ENCODE results near the gene FGF11.

FGF11 gene

DNA sequence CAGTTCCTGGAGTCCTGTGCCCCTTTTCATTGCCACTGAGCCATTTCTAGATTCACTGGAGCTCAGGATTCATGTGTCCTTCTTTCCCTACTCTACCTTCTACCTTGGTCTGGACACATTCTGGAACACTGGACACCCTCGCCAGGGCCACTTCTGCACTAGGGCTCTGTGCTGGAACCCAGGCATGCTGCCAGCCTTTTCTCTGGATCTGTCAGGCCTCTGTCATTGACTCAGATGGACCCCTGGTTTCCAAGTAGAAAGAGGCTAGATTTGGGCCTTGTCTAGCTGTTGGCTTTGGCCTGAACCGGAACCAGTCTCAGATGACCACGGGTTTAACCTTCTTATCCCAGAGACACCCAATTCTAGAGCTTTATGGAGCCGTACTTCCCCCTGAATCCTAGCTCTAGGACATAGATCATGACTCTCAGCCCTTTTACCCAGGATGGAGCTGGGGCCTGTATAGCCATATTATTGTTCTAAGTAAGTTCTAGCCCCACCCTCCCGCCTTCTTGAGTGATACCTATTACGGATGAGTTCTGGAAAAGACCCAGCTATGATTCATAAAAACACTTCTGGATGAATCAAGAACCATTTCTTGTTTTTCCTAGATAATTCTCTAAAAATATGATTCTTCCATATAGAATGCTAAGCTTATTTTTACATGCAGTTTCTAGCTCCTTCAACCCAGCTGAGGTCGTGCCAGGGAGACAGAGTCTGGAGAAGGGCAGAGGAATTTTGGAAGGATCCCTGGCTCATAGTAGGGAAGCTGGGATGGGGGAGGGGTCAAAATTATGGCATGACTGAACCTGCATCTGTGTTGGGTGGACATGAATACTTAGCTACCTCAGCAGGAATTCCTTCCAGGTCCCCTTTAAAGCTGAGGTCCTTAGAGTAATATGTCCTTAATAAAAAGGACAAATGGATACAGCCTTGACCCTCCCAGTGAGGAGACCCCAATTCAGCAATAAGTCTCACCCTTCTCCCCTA lies 4.5 kb downstream of the FGF11 start:
- TF ChIP-seq, protein P1, sequence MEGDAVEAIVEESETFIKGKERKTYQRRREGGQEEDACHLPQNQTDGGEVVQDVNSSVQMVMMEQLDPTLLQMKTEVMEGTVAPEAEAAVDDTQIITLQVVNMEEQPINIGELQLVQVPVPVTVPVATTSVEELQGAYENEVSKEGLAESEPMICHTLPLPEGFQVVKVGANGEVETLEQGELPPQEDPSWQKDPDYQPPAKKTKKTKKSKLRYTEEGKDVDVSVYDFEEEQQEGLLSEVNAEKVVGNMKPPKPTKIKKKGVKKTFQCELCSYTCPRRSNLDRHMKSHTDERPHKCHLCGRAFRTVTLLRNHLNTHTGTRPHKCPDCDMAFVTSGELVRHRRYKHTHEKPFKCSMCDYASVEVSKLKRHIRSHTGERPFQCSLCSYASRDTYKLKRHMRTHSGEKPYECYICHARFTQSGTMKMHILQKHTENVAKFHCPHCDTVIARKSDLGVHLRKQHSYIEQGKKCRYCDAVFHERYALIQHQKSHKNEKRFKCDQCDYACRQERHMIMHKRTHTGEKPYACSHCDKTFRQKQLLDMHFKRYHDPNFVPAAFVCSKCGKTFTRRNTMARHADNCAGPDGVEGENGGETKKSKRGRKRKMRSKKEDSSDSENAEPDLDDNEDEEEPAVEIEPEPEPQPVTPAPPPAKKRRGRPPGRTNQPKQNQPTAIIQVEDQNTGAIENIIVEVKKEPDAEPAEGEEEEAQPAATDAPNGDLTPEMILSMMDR (IDR thresholded peaks at IDR 0.05; ENCODE audit: insufficient read depth, low read length, missing control alignments), result no peak
- no peak overlapping the region for H3K4me3 ChIP-seq (ENCODE audit: low read depth, low read length)
- DNase-seq (ENCODE audit: low read depth, low spot score), result no peak
- ChIA-PET POLR2A (interaction anchor here (0.7 to 1.2 kb wide), 3 partner anchors 11 to 49 kb away, joined by 3 to 10 read pairs (median 4); partner anchors contain the start of genes PLSCR3 and POLR2A), CTCF (interaction anchor here (0.9 to 8.8 kb wide), 6 partner anchors 7 to 171 kb away, joined by 3 to 62 read pairs (median 3); partner anchors contain the start of genes FXR2, SENP3 and TMEM102)

DNA sequence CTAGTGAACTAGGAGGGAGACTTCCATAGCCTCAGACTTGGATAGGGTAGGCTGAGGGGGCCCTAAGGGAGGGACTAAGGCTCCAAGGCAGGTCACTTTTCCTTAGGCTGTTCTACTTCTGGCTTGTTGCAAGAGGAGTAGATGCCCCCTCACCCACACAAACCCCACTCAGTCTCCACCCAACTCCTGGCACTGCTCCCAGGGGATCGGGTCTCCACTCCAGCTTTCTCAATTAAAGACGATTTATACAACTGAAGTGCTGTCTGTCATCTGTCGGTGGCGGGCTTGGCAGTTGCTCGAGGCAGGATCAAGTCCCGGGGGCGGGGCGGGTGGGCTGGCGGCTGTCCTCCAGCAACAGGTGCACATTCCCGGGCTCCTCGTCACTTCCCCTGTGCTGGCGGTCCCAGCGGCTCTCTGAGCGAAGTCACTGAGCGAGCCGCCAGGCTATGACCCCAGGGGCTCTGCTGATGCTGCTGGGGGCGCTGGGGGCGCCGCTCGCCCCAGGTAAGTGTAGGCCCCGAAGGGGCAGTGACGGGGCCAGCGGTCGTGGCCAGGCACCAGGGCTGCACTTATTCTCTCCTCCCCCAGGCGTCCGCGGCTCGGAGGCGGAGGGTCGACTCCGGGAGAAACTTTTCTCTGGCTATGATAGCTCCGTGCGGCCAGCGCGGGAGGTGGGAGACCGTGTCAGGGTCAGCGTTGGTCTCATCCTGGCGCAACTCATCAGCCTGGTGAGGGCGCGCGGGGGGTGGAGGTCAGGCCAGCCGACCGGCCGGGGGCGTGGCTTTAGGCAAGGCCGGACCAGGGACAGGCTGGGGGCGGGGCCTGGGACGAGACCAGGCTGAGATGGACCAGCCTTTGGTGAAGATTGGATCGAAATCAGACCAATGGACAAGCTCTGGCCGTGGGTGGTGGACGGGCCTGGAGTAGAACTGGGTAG lies 5.6 kb downstream of the FGF11 start, which contains the start of gene CHRNB1:
Gene CHRNB1 (plus strand): TSS at position 380 of the 937 bp plus-strand sequence. CDS start 67 bp downstream, at position 447.
- TF ChIP-seq, protein P1 (IDR thresholded peaks at IDR 0.05; ENCODE audit: insufficient read depth, low read length, missing control alignments), result no peak
- DNase-seq (ENCODE audit: low read depth, low spot score), result no peak
- ChIA-PET POLR2A (interaction anchor here (0.7 to 1.4 kb wide), 4 partner anchors 10 to 51 kb away, joined by 3 to 10 read pairs (median 4); partner anchors contain the start of genes PLSCR3 and POLR2A), CTCF (interaction anchor here (1.0 to 8.8 kb wide), 7 partner anchors 9 to 170 kb away, joined by 3 to 62 read pairs (median 5); partner anchors contain the start of genes FXR2, SENP3, TMEM102 and TMEM95)
- H3K4me3 ChIP-seq (ENCODE audit: low read depth, low read length), result peak within 1 kb of the TSS; percentile 36

DNA sequence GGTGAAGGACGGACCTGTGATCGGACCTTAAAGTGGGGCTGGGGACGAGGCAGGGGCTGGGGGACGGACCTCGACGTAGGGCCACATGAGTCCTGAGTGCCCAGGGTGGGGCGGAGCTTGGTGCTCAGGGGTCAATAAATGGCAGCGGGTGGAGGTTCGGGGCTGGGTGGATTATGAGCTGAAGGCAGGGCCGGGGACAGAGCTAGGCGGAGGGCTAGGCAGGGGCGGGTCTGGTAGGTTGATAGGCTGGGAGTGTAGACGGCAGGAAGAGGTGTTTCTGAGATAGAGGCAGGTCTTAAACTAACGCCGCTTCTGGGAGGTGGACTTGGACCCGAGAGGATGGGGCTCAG lies 6.3 kb downstream of the FGF11 start:
- TF ChIP-seq, protein P1 (IDR thresholded peaks at IDR 0.05; ENCODE audit: insufficient read depth, low read length, missing control alignments), result no peak
- ChIA-PET POLR2A (interaction anchor here (1.4 kb wide), 1 partner anchor 39 kb away, joined by 4 read pairs; the partner anchor contains the start of gene POLR2A), CTCF (interaction anchor here (1.0 to 8.8 kb wide), 4 partner anchors 9 to 115 kb away, joined by 3 to 62 read pairs (median 7); partner anchors contain the start of genes TMEM102 and TMEM95)
- peak overlapping the region; percentile 36 for H3K4me3 ChIP-seq (ENCODE audit: low read depth, low read length)
- no peak for DNase-seq (ENCODE audit: low read depth, low spot score)

DNA sequence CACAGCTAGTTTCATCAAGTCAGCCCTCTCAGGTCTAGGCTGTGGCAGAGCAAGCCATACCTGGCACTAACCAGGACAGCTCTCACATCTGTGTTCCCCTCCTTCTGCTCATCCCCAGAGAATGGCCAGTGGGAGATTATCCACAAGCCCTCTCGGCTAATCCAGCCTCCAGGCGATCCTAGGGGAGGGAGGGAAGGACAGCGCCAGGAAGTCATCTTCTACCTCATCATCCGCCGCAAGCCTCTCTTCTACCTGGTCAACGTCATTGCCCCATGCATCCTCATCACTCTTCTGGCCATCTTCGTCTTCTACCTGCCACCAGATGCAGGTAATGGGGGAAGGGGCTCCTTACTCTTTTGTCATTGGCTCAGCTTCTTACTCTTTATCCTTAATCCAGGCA lies 9.1 kb downstream of the FGF11 start:
- no peak overlapping the region for H3K4me3 ChIP-seq (ENCODE audit: low read depth, low read length)
- ChIA-PET CTCF (interaction anchor here (8.8 kb wide), 1 partner anchor 12 kb away, joined by 62 read pairs; the partner anchor contains the start of gene TMEM102), POLR2A (no interaction called here)
- TF ChIP-seq, protein P1 (IDR thresholded peaks at IDR 0.05; ENCODE audit: insufficient read depth, low read length, missing control alignments), result no peak
- no peak for DNase-seq (ENCODE audit: low read depth, low spot score)

DNA sequence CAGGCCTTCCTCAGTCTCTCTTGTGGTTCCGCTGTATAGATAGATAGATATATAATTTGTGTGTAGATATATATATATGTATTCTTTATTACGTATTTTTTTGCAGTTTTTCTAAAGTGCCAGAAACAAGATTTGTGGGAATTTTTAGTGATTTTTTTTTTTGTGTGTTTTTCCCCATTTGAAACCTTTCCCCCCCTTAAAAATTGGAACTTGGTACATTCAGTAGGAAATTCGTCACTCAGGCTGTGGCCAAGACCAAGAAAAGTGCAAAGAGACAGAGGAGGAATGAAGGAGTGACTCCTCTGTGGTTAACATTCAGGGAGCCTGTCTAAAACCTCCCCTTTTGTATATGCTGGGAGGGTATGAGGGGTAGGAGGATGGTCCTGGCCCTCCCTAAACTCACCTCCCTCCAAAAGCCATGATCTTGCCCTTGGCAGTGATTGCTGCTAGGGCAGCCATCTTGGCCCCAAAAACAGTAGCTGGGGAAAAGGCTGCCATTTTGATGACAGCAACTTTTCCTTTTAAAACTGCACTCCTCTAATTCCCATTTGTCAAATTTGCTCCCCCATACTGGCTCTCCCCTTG lies 20.7 kb downstream of the FGF11 start:
- H3K4me3 ChIP-seq (ENCODE audit: low read depth, low read length), result no peak overlapping the region
- ChIA-PET CTCF (interaction anchor here (1.1 to 1.4 kb wide), 2 partner anchors 19 to 24 kb away, joined by 3 read pairs; no protein-coding TSS in a partner anchor), POLR2A (no interaction called here)
- TF ChIP-seq, protein P1 (IDR thresholded peaks at IDR 0.05; ENCODE audit: insufficient read depth, low read length, missing control alignments), result no peak
- DNase-seq (ENCODE audit: low read depth, low spot score), result no peak
